Measurements from ENCODE around the gene RTP2. TPM values are rescaled to one million over a fixed set of nuclear protein-coding genes. Genes with fewer than 3 reads are reported as not detected.

Gene RTP2
- total RNA-seq, 1 donor from 2014 or later: not detected

GRCh38 chr3:187743195-187744141 lies 41.1 kb upstream of the RTP2 start:
- peak overlapping the region; percentile 99 for H3K27ac ChIP-seq (replicated peaks)
- H3K36me3 ChIP-seq: no peaks in the 10 kb centered on the region
- H3K27me3 ChIP-seq (ENCODE audit: low read depth): no peaks in the 10 kb centered on the region
- H3K4me3 ChIP-seq: peak overlapping the region; percentile 88
- H3K4me1 ChIP-seq: peaks cover 78% of the 10 kb centered on the region
- DNase-seq: peak; percentile 69
- intact Hi-C loops (cut with micrococcal nuclease): loop anchor here (10.0 kb wide), 2 partner anchors 291 to 411 kb away; partner anchors contain the start of gene LPP
- no peaks in the 10 kb centered on the region for H3K9me3 ChIP-seq (replicated peaks)
- TF ChIP-seq, protein P1, sequence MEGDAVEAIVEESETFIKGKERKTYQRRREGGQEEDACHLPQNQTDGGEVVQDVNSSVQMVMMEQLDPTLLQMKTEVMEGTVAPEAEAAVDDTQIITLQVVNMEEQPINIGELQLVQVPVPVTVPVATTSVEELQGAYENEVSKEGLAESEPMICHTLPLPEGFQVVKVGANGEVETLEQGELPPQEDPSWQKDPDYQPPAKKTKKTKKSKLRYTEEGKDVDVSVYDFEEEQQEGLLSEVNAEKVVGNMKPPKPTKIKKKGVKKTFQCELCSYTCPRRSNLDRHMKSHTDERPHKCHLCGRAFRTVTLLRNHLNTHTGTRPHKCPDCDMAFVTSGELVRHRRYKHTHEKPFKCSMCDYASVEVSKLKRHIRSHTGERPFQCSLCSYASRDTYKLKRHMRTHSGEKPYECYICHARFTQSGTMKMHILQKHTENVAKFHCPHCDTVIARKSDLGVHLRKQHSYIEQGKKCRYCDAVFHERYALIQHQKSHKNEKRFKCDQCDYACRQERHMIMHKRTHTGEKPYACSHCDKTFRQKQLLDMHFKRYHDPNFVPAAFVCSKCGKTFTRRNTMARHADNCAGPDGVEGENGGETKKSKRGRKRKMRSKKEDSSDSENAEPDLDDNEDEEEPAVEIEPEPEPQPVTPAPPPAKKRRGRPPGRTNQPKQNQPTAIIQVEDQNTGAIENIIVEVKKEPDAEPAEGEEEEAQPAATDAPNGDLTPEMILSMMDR (IDR thresholded peaks at IDR 0.05; ENCODE audit: borderline replicate concordance): no peak

- Histone ChIP-seq H3K27me3 (ENCODE audit: low read depth) (no peaks in the 10 kb centered on the region), H3K36me3 (no peaks in the 10 kb centered on the region), H3K9me3 (replicated peaks) (no peaks in the 10 kb centered on the region), H3K27ac (replicated peaks) (peak overlapping the region; percentile 99), H3K4me1 (peaks cover 76% of the 10 kb centered on the region), H3K4me3 (peak overlapping the region; percentile 88)
- TF ChIP-seq, protein P1 (IDR thresholded peaks at IDR 0.05; ENCODE audit: borderline replicate concordance): peak; percentile 7
- intact Hi-C loops (cut with micrococcal nuclease): loop anchor here (10.0 kb wide), 2 partner anchors 292 to 412 kb away; partner anchors contain the start of gene LPP
- peak; percentile 68 for DNase-seq
Observed at GRCh38 chr3:187742351-187743171, 40.2 kb upstream of the RTP2 start.

DNA sequence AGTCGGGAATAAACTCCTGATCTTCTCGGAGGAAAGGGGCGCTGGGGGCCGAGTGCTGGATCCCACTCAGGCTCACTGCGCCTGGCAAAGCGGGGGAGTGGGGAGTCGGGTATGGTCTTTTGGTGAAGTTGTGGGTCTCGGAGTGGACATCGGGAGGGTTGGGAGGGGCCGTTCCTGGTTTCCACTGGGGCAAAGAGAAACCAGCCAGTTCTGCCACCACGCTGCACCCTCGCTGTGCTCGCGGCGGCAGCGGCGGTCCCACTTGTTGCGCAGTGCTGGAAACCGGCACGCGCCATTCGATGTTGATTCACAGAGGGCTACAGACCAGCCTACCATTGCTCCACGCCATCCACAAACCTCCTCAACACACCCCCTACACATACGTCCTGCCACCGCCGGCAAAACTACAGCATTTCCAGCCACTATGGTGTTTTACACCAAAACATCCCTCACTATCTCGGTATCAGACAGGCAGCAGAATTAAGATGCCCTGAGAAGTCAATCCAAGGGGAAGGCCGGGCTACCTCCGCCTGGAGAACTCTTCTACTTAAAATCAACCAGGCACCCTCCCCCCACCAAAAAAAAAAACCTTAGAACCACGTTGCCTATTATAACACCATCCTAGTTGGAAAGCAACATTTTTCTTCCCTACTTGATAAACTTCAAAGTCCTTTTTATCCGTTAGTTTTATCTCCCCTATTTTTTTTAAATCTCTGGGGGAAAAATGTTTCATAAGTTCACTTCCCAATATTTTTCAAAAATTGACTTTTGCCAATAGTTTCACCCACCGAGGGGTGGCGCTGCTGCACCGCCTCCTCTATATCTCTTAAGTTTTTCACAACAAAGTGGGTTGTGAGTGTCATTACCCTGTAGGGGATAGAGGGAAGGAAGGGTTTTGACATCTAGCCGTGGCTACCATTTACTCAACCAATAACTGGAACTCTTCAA lies 39.3 kb upstream of the RTP2 start:
- peaks cover 75% of the 10 kb centered on the region for H3K4me1 ChIP-seq
- no peaks in the 10 kb centered on the region for H3K27me3 ChIP-seq (ENCODE audit: low read depth)
- no peaks in the 10 kb centered on the region for H3K36me3 ChIP-seq
- no peaks in the 10 kb centered on the region for H3K9me3 ChIP-seq (replicated peaks)
- intact Hi-C loops (cut with micrococcal nuclease): loop anchor here (2.0 to 10.0 kb wide), 3 partner anchors 293 to 1207 kb away; partner anchors contain the start of gene LPP
- peak overlapping the region; percentile 88 for H3K4me3 ChIP-seq
- DNase-seq: peak; percentile 75
- TF ChIP-seq, protein P1 (IDR thresholded peaks at IDR 0.05; ENCODE audit: borderline replicate concordance): peak; percentile 88
- peak overlapping the region; percentile 99 for H3K27ac ChIP-seq (replicated peaks)

GRCh38 chr3:187740421-187741399 lies 38.4 kb upstream of the RTP2 start:
- peak; percentile 79 for DNase-seq
- H3K36me3 ChIP-seq: no peaks in the 10 kb centered on the region
- peaks cover 79% of the 10 kb centered on the region for H3K4me1 ChIP-seq
- peak overlapping the region; percentile 99 for H3K27ac ChIP-seq (replicated peaks)
- H3K4me3 ChIP-seq: peak overlapping the region; percentile 88
- H3K27me3 ChIP-seq (ENCODE audit: low read depth): no peaks in the 10 kb centered on the region
- intact Hi-C loops (cut with micrococcal nuclease): loop anchor here (2.0 to 10.0 kb wide), 3 partner anchors 294 to 1208 kb away; partner anchors contain the start of gene LPP
- TF ChIP-seq, protein P1 (IDR thresholded peaks at IDR 0.05; ENCODE audit: borderline replicate concordance): peak; percentile 93
- H3K9me3 ChIP-seq (replicated peaks): no peaks in the 10 kb centered on the region
